Calu3 (cell line): Measurements from ENCODE around the gene LYPD4. TPM values are rescaled to one million over a fixed set of nuclear protein-coding genes. Genes with fewer than 3 reads are reported as not detected.
A peak's percentile ranks its signal among the peaks of the same experiment; 100 is the strongest.

Source experiments
- BruUV-seq: library from RNA; stranded (reverse); fragments of 400-500 nt; replicated peaks from 2 replicates; lab custom pipeline; 2021; lab: Mats Ljungman, UMichigan
- CTCF ChIA-PET: fragments of 300-600 bp; sonication (Branson Sonifier 250); formaldehyde crosslinking; loops from one replicate; lab custom pipeline; 2022; ENCODE audit warnings: antibody characterized with exemption; lab: Charles Lee
- DNase-seq: peaks from one replicate; pipeline ENCODE4 v3.0.0; 2022
- H3K27ac Mint-ChIP-seq: one replicate; pipeline ENCODE4 v1.8.0; 2022; ENCODE audit warnings: mixed read lengths; ENCODE audit not compliant: unreplicated experiment
- H3K27me3 Mint-ChIP-seq: one replicate; pipeline ENCODE4 v1.8.0; 2022; ENCODE audit warnings: mixed read lengths; ENCODE audit not compliant: unreplicated experiment
- H3K36me3 Mint-ChIP-seq: one replicate; pipeline ENCODE4 v1.8.0; 2022; ENCODE audit warnings: mild to moderate bottlenecking, moderate library complexity, mixed read lengths; ENCODE audit not compliant: insufficient read depth, unreplicated experiment
- H3K4me1 Mint-ChIP-seq: one replicate; pipeline ENCODE4 v1.8.0; 2022; ENCODE audit warnings: mild to moderate bottlenecking, low read depth, mixed read lengths; ENCODE audit not compliant: unreplicated experiment
- H3K4me3 Mint-ChIP-seq: one replicate; pipeline ENCODE4 v1.8.0; 2022; ENCODE audit warnings: mild to moderate bottlenecking, low read depth, moderate library complexity, mixed read lengths; ENCODE audit not compliant: unreplicated experiment
- H3K9me3 Mint-ChIP-seq: one replicate; pipeline ENCODE4 v1.8.0; 2022; ENCODE audit warnings: low read depth, mixed read lengths; ENCODE audit not compliant: unreplicated experiment
- intact Hi-C: fragments of 100-400 bp; cut with micrococcal nuclease; formaldehyde crosslinking; loops from one replicate; pipeline ENCODE4 v1.10.0; 2022; ENCODE audit not compliant: unreplicated experiment
- total RNA-seq: library from RNA; stranded (reverse); gene quantifications from 2 replicates; pipeline ENCODE4 v1.2.3, GENCODE V29; 2022
- TF ChIP-seq, protein P1 (sequence below): fragments of 200-600 bp; IDR thresholded peaks from one replicate; pipeline ENCODE4 v1.8.0; 2022; ENCODE audit warnings: antibody characterized with exemption; ENCODE audit not compliant: unreplicated experiment

LYPD4 gene
- total RNA-seq, 1 experiment from 2014 or later, result not detected

DNA sequence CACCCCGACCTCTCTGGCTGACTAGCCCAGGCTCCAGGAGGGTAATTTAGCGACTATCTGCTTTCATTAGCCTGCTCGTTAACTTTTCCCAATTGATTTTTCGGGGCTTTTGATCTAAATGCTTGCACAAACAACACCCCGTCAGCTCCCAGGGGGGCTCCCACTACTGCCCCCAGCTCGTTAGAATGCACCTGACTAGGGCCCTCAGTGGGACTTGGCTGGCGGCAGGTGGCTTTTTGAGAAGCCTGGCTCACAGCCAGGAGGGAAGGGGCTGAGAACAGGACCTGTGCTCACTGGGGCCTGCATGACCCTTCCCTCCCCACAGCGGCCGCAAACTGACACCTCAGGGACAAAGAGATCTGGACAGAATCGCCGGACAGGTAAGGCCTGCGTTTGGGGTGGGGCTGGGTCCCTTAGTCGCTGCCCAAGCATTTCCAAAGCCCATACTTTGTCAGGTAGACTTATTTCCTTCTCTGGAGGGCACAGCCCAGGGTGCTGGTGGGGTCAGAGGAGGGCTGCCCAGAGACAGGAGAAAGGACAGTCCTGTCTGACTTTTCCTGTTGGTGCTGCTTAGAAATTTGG, 25.0 kb upstream of the LYPD4 start:
- H3K27ac Mint-ChIP-seq, result no peak overlapping the region
- CTCF ChIA-PET, result interaction anchor here (2.0 kb wide), 1 partner anchor 9 kb away, joined by 5 read pairs; the partner anchor contains the start of gene RPS19
- intact Hi-C loops, result no loop called here
- peaks cover 90% of the 10 kb centered on the region for H3K36me3 Mint-ChIP-seq
- TF ChIP-seq, protein P1, sequence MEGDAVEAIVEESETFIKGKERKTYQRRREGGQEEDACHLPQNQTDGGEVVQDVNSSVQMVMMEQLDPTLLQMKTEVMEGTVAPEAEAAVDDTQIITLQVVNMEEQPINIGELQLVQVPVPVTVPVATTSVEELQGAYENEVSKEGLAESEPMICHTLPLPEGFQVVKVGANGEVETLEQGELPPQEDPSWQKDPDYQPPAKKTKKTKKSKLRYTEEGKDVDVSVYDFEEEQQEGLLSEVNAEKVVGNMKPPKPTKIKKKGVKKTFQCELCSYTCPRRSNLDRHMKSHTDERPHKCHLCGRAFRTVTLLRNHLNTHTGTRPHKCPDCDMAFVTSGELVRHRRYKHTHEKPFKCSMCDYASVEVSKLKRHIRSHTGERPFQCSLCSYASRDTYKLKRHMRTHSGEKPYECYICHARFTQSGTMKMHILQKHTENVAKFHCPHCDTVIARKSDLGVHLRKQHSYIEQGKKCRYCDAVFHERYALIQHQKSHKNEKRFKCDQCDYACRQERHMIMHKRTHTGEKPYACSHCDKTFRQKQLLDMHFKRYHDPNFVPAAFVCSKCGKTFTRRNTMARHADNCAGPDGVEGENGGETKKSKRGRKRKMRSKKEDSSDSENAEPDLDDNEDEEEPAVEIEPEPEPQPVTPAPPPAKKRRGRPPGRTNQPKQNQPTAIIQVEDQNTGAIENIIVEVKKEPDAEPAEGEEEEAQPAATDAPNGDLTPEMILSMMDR, result no peak
- peaks cover 39% of the 10 kb centered on the region for H3K4me1 Mint-ChIP-seq
- DNase-seq, result no peak
- BruUV-seq, result no TSS peak
- no peaks in the 10 kb centered on the region for H3K27me3 Mint-ChIP-seq
- H3K4me3 Mint-ChIP-seq, result no peak overlapping the region
- H3K9me3 Mint-ChIP-seq, result no peaks in the 10 kb centered on the region

DNA sequence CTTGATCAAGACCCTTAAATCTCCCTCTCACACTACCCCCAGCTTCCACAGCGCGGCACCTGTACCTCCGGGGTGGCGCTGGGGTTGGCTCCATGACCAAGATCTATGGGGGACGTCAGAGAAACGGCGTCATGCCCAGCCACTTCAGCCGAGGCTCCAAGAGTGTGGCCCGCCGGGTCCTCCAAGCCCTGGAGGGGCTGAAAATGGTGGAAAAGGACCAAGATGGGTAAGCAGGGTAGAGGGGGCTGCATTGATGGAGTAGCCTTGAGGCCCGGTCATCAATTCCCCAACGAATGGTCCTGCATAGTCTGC, 24.5 kb upstream of the LYPD4 start:
- TF ChIP-seq, protein P1, result no peak
- no peak for DNase-seq
- Mint-ChIP-seq H3K9me3 (no peaks in the 10 kb centered on the region), H3K4me1 (peaks cover 45% of the 10 kb centered on the region), H3K4me3 (no peak overlapping the region), H3K27ac (no peak overlapping the region), H3K36me3 (peaks cover 96% of the 10 kb centered on the region), H3K27me3 (no peaks in the 10 kb centered on the region)
- intact Hi-C loops, result no loop called here
- no TSS peak for BruUV-seq
- CTCF ChIA-PET, result no interaction called here

DNA sequence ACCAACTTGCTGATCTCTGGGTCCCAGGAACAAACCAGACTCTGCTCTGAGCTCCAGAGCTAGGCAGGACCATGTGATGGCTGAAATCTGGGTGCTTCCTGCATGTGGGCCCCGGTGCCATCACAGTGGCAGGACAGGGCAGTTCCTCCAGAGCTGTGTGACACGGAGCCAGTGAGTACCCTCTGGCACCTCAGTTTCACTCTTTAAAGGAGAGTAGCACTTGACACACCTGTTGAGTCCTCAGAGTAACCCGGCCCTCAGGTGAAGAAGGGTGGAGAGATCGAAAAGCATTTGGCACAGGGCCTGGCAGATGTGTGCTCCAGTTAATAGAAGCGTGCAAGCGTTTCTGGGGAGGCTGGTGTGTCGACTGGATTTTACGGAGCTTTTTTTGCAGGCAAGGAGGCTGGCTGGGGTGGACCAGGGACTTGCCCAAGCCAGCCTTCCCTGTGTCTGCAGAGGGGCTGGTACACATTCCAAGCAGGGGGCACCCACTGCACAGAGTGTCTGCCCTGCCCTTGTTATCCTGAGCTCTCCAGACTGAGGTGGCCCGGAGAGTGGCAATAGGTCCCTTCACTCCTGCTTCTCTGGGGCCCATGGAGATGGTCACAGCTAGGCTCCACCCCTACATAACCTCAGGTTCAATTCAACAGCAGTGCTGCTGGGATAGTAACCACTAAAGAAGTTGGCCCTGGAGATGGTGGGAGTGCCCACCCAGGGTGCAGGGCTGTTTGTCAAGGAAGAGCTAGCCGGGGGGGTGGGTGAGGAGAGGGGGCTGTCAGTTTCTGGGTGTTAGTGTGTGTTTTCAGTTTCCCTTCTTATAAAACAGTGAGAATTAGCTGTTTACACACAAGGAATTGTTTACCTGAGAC, 23.9 kb upstream of the LYPD4 start:
- no peak for DNase-seq
- H3K36me3 Mint-ChIP-seq, result peaks cover 97% of the 10 kb centered on the region
- no peaks in the 10 kb centered on the region for H3K27me3 Mint-ChIP-seq
- H3K4me1 Mint-ChIP-seq, result peaks cover 48% of the 10 kb centered on the region
- intact Hi-C loops, result no loop called here
- CTCF ChIA-PET, result no interaction called here
- H3K4me3 Mint-ChIP-seq, result no peak overlapping the region
- H3K9me3 Mint-ChIP-seq, result no peaks in the 10 kb centered on the region
- TF ChIP-seq, protein P1, result no peak
- no TSS peak for BruUV-seq
- H3K27ac Mint-ChIP-seq, result peak overlapping the region; percentile 56

- intact Hi-C loops, result no loop called here
- no TSS peak for BruUV-seq
- CTCF ChIA-PET, result no interaction called here
- no peaks in the 10 kb centered on the region for H3K9me3 Mint-ChIP-seq
- peaks cover 97% of the 10 kb centered on the region for H3K36me3 Mint-ChIP-seq
- peaks cover 59% of the 10 kb centered on the region for H3K4me1 Mint-ChIP-seq
- no peaks in the 10 kb centered on the region for H3K27me3 Mint-ChIP-seq
- TF ChIP-seq, protein P1, result no peak
- DNase-seq, result no peak
- H3K27ac Mint-ChIP-seq, result peak overlapping the region; percentile 69
- no peak overlapping the region for H3K4me3 Mint-ChIP-seq
Observed at GRCh38 chr19:41866284-41866683, 21.8 kb upstream of the LYPD4 start.
